Measurements from ENCODE around the gene DOCK2.

DNA sequence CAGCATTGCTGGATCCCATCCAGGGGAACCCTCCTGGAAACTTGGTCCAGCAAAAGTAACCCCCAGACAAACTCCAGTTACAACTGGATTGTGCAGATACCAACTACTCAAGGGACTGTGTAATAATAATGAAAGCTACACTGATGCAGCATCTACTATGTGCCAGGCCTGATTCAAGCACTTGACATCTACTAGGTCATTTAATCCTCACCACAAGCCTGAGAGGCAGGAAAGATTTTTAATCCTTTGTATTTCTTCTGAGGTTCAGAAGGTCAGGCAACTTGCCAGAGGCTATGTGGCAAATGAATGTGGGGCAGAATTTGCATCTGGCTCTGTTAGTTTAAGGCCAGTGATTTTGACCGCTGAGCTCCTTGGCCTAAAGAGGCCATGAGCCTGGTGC lies 439.1 kb downstream of the DOCK2 start:
- TF ChIP-seq, protein P1, sequence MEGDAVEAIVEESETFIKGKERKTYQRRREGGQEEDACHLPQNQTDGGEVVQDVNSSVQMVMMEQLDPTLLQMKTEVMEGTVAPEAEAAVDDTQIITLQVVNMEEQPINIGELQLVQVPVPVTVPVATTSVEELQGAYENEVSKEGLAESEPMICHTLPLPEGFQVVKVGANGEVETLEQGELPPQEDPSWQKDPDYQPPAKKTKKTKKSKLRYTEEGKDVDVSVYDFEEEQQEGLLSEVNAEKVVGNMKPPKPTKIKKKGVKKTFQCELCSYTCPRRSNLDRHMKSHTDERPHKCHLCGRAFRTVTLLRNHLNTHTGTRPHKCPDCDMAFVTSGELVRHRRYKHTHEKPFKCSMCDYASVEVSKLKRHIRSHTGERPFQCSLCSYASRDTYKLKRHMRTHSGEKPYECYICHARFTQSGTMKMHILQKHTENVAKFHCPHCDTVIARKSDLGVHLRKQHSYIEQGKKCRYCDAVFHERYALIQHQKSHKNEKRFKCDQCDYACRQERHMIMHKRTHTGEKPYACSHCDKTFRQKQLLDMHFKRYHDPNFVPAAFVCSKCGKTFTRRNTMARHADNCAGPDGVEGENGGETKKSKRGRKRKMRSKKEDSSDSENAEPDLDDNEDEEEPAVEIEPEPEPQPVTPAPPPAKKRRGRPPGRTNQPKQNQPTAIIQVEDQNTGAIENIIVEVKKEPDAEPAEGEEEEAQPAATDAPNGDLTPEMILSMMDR (IDR thresholded peaks at IDR 0.05; ENCODE audit: insufficient read depth, low read length, poor library complexity, severe bottlenecking): no peak
- TF ChIP-seq EZH2phosphoT487 (conservative IDR thresholded peaks at IDR 0.05; ENCODE audit: low read length): no peak
